ENCODE measurements around the gene CCR7.

DNA sequence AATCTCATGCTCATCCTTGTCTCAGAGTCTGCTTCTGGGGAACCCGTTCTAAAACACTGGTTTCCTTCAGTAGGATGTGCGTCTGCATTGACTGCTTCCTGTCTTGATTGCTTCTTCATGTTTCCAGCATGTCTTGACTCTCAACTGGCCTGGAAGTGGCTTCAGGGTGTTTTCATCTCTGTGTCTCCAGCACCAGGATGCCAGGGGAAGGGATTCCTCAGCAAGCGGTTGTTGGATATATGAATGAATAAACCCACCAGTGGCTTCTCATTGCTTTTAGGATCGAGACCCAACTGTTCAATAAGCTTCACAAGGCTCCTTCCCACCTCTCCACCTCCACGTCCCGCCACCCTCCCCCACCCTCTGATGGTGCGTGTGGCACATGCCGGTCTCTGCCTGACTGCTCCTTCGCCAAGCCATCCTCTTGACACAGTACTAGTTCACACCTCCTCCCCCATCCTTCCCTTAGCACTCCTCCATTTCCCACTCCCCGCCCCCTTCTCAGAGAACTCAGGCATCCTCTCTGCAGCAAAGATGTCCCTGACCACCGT lies 49.7 kb downstream of the CCR7 start:
- TF ChIP-seq, protein P1, sequence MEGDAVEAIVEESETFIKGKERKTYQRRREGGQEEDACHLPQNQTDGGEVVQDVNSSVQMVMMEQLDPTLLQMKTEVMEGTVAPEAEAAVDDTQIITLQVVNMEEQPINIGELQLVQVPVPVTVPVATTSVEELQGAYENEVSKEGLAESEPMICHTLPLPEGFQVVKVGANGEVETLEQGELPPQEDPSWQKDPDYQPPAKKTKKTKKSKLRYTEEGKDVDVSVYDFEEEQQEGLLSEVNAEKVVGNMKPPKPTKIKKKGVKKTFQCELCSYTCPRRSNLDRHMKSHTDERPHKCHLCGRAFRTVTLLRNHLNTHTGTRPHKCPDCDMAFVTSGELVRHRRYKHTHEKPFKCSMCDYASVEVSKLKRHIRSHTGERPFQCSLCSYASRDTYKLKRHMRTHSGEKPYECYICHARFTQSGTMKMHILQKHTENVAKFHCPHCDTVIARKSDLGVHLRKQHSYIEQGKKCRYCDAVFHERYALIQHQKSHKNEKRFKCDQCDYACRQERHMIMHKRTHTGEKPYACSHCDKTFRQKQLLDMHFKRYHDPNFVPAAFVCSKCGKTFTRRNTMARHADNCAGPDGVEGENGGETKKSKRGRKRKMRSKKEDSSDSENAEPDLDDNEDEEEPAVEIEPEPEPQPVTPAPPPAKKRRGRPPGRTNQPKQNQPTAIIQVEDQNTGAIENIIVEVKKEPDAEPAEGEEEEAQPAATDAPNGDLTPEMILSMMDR (IDR thresholded peaks at IDR 0.05), result no peak
- TF ChIP-seq POLR2A (IDR thresholded peaks at IDR 0.05), result no peak
